IMR-90 (cell line): ENCODE measurements around the gene FEN1. TPM values are rescaled to one million over a fixed set of nuclear protein-coding genes. Genes with fewer than 3 reads are reported as not detected.

ENCODE experiments used
- ATAC-seq: fragments of 200-7000 bp; cut with Tn5 transposase; 2 replicates; pipeline ENCODE4 v1.9.1; 2020; ENCODE audit warnings: low read depth, mild to moderate bottlenecking, moderate library complexity
- BruUV-seq: library from RNA; stranded (reverse); fragments of 400-500 nt; replicated peaks from 2 replicates; lab custom pipeline; 2021; lab: Mats Ljungman, UMichigan
- CTCF ChIA-PET: fragments of 300-600 bp; formaldehyde crosslinking; extraction: SDS; loops from one replicate; lab custom pipeline; 2021; ENCODE audit warnings: antibody characterized with exemption; lab: Yijun Ruan, JAX
- POLR2A ChIA-PET: fragments of 300-600 bp; sonication (Branson Sonifier 250); formaldehyde crosslinking; loops from one replicate; lab custom pipeline; 2022; ENCODE audit warnings: antibody characterized with exemption; ENCODE audit not compliant: unreplicated experiment; lab: Charles Lee
- DNase-seq: peaks from one replicate; pipeline ENCODE4 v3.0.0; 2013
- H2AFZ ChIP-seq: replicated peaks from 2 replicates; pipeline ENCODE3; 2013; ENCODE audit warnings: low read length, mild to moderate bottlenecking; ENCODE audit not compliant: poor library complexity
- H2AK5ac ChIP-seq: 2 replicates; pipeline ENCODE4 v1.6.1; 2013; ENCODE audit warnings: low read depth, low read length, inconsistent platforms
- H2AK9ac ChIP-seq: replicated peaks from 2 replicates; pipeline ENCODE3; 2013; ENCODE audit warnings: mild to moderate bottlenecking, low read depth, low read length, moderate library complexity; ENCODE audit not compliant: poor library complexity
- H2BK120ac ChIP-seq: 2 replicates; pipeline ENCODE4 v1.6.1; 2013; ENCODE audit warnings: low read depth, low read length, inconsistent platforms
- H2BK15ac ChIP-seq: 3 replicates; pipeline ENCODE4 v1.6.1; 2013; ENCODE audit warnings: low read depth, low read length, inconsistent platforms
- H2BK20ac ChIP-seq: 2 replicates; pipeline ENCODE4 v1.6.1; 2013; ENCODE audit warnings: low read depth, mild to moderate bottlenecking, inconsistent platforms, low read length, moderate library complexity
- H2BK5ac ChIP-seq: 2 replicates; pipeline ENCODE4 v1.6.1; 2013; ENCODE audit warnings: mild to moderate bottlenecking, low read depth, low read length, inconsistent platforms; ENCODE audit not compliant: poor library complexity, severe bottlenecking
- H3K14ac ChIP-seq: replicated peaks from 2 replicates; pipeline ENCODE4 v1.6.1; 2013; ENCODE audit warnings: low read depth, low read length, inconsistent platforms
- H3K18ac ChIP-seq: 2 replicates; pipeline ENCODE4 v1.6.1; 2013; ENCODE audit warnings: low read depth, low read length, control low read depth
- H3K23ac ChIP-seq: 2 replicates; pipeline ENCODE4 v1.6.1; 2013; ENCODE audit warnings: low read depth, low read length, inconsistent platforms
- H3K27ac ChIP-seq: 2 replicates; pipeline ENCODE4 v1.5.1; 2013; ENCODE audit warnings: mild to moderate bottlenecking, control low read depth, low read length; ENCODE audit not compliant: insufficient read depth
- H3K27me3 ChIP-seq: 2 replicates; pipeline ENCODE4 v1.6.1; 2013; ENCODE audit warnings: low read length; ENCODE audit not compliant: control insufficient read depth, insufficient read depth
- H3K36me3 ChIP-seq: 2 replicates; pipeline ENCODE4 v1.6.1; 2013; ENCODE audit warnings: low read length, mixed read lengths; ENCODE audit not compliant: control insufficient read depth, insufficient read depth
- H3K4ac ChIP-seq: 2 replicates; pipeline ENCODE4 v1.6.1; 2013; ENCODE audit warnings: low read depth, low read length, inconsistent platforms
- H3K4me1 ChIP-seq: 2 replicates; pipeline ENCODE4 v1.6.1; 2013; ENCODE audit warnings: low read length, mixed read lengths; ENCODE audit not compliant: control insufficient read depth, insufficient read depth
- H3K4me2 ChIP-seq: 2 replicates; pipeline ENCODE4 v1.6.1; 2013; ENCODE audit warnings: low read depth, mild to moderate bottlenecking, control low read depth, low read length, moderate library complexity
- H3K4me3 ChIP-seq: 2 replicates; pipeline ENCODE4 v1.5.1; 2013; ENCODE audit warnings: low read depth, mild to moderate bottlenecking, control low read depth, low read length, moderate library complexity; ENCODE audit not compliant: insufficient read depth
- H3K56ac ChIP-seq: 2 replicates; pipeline ENCODE4 v1.6.1; 2013; ENCODE audit warnings: low read length, inconsistent platforms; ENCODE audit not compliant: insufficient read depth; ENCODE audit errors: extremely low read depth
- H3K79me1 ChIP-seq, 2 experiments: 2 replicates each; pipeline ENCODE4 v1.6.1; 2013; ENCODE audit warnings: low read length in 2 of 2, inconsistent platforms in 1 of 2, low read depth in 1 of 2
- H3K9ac ChIP-seq: 2 replicates; pipeline ENCODE4 v1.6.1; 2013; ENCODE audit warnings: low read depth, low read length, control low read depth
- H3K9me1 ChIP-seq: 2 replicates; pipeline ENCODE4 v1.6.1; 2013; ENCODE audit warnings: low read length, inconsistent platforms; ENCODE audit not compliant: insufficient read depth
- H3K9me3 ChIP-seq: 2 replicates; pipeline ENCODE4 v1.6.1; 2013; ENCODE audit warnings: low read length; ENCODE audit not compliant: control insufficient read depth, insufficient read depth
- H4K20me1 ChIP-seq: 2 replicates; pipeline ENCODE4 v1.6.1; 2013; ENCODE audit warnings: low read length, inconsistent platforms; ENCODE audit not compliant: insufficient read depth
- H4K5ac ChIP-seq: 2 replicates; pipeline ENCODE4 v1.6.1; 2013; ENCODE audit warnings: mild to moderate bottlenecking, low read depth, low read length, control low read depth
- H4K8ac ChIP-seq, 2 experiments: 2 replicates each; pipeline ENCODE4 v1.6.1; 2013; ENCODE audit warnings: low read depth in 2 of 2, low read length in 2 of 2, control low read depth in 1 of 2, inconsistent platforms in 1 of 2
- H4K91ac ChIP-seq: 2 replicates; pipeline ENCODE4 v1.6.1; 2013; ENCODE audit warnings: low read depth, low read length, inconsistent platforms; ENCODE audit not compliant: insufficient read depth
- ELK1 ChIP-seq: fragments of 150-350 bp; IDR thresholded peaks from 2 replicates; pipeline ENCODE4 v1.6.1; 2016; ENCODE audit warnings: low read depth, mild to moderate bottlenecking, low read length, moderate library complexity, borderline replicate concordance
- POLR2A ChIP-seq: IDR thresholded peaks from 2 replicates; pipeline ENCODE4 v1.6.1; 2012; ENCODE audit warnings: mild to moderate bottlenecking, low read depth, low read length
- RCOR1 ChIP-seq: IDR thresholded peaks from 2 replicates; pipeline ENCODE4 v1.6.1; 2012; ENCODE audit warnings: mild to moderate bottlenecking, low read length, improper control_type of control experiment; ENCODE audit not compliant: insufficient replicate concordance
- RFX5 ChIP-seq: IDR thresholded peaks from 2 replicates; pipeline ENCODE4 v1.8.0; 2012; ENCODE audit warnings: low read depth, mild to moderate bottlenecking, low read length, moderate library complexity
- WGBS, 2 experiments: methylation state at CpG; one replicate each; pipeline versions ENCODE4 v1.1.5 to v1.1.7; 2013; ENCODE audit warnings: missing lambda C conversion rate in 2 of 2; ENCODE audit not compliant: insufficient read length in 1 of 2; ENCODE audit errors: extremely low coverage in 2 of 2; 5-methylcytosine and 5-hydroxymethylcytosine counted together
- dilution Hi-C: fragments of 300-500 bp; cut with HindIII; formaldehyde crosslinking; loops from one replicate; pipeline ENCODE4 v1.14.3; 2018; ENCODE audit warnings: low sequenced_read_pairs; ENCODE audit not compliant: unreplicated experiment
- in situ Hi-C: fragments of 300-500 bp; cut with MboI; formaldehyde crosslinking; loops from 3 replicates; pipeline ENCODE4 v1.14.3; 2019; ENCODE audit warnings: low sequenced_read_pairs, inconsistent platforms, mixed read lengths
- intact Hi-C: fragments of 100-400 bp; cut with micrococcal nuclease; formaldehyde crosslinking; loops from 2 replicates; pipeline ENCODE4 v1.10.0; 2022
- polyA plus RNA-seq, 3 experiments: library from polyadenylated mRNA; depleted of rRNA; stranded (reverse); fragments of >200 nt; gene quantifications; 2 replicates each; pipeline ENCODE4 v1.2.3, GENCODE V29; 2012; ENCODE audit warnings: low replicate concordance in 1 of 3
- total RNA-seq: library from RNA; depleted of rRNA; stranded (reverse); fragments of >200 nt; gene quantifications from 2 replicates; pipeline ENCODE4 v1.2.3, GENCODE V29; 2012

Gene FEN1
- total and polyA plus RNA-seq, 2 of the 4 experiments (the other 2 are of a cell fraction) = 23.0 to 41.9 TPM

- ATAC-seq (no peak), DNase-seq (no peak)
- Histone ChIP-seq H3K4ac (no peak overlapping the region), H3K27me3 (no peaks in the 10 kb centered on the region), H3K36me3 (peaks cover 30% of the 10 kb centered on the region), H3K79me1 (peaks cover 19 to 49% of the 10 kb centered on the region in 2 experiments), H3K4me2 (no peak overlapping the region), H2BK5ac (no peak overlapping the region), H3K23ac (no peak overlapping the region), H3K14ac (no peak overlapping the region), H3K9me1 (peaks cover 9% of the 10 kb centered on the region), H4K8ac (no peak overlapping the region), H2BK120ac (no peak overlapping the region), H3K27ac (no peak overlapping the region), H2BK20ac (no peak overlapping the region), H3K9ac (no peak overlapping the region), H4K91ac (no peak overlapping the region), H4K5ac (no peak overlapping the region), H4K20me1 (peaks cover 4% of the 10 kb centered on the region; the same call in 1 of the 2 replicates), H3K4me1 (peaks cover 3% of the 10 kb centered on the region), H2AK9ac (no peak overlapping the region), H3K4me3 (no peak overlapping the region), H2BK15ac (no peak overlapping the region), H2AK5ac (no peak overlapping the region), H3K9me3 (no peaks in the 10 kb centered on the region), H2AFZ (no peak overlapping the region), H3K18ac (no peak overlapping the region), H3K56ac (no peak overlapping the region)
- intact Hi-C loops (no loop called here), dilution Hi-C loops (no loop called here), in situ Hi-C loops (no loop called here)
- WGBS, 2 experiments = 83% methylated on average over 1 of the region's 6 CpGs; no CpG with 5 or more reads in 1 of the 2 experiments
- CTCF ChIA-PET = no interaction called here
- BruUV-seq = no TSS peak
- no peak for TF ChIP-seq POLR2A
- no peak for TF ChIP-seq RFX5
- TF ChIP-seq ELK1 = no peak
- no peak for TF ChIP-seq RCOR1
- POLR2A ChIA-PET = no interaction called here
Measured at GRCh38 chr11:61802605-61803004, 9.9 kb downstream of the FEN1 start.
